ENCODE data around the gene THAP10. TPM values are rescaled to one million over a fixed set of nuclear protein-coding genes. Genes with fewer than 3 reads are reported as not detected.

Gene THAP10
- total RNA-seq, 1 experiment from 2014 or later, result 5.9 TPM

- no peak overlapping the region for H3K4me3 ChIP-seq (ENCODE audit: low read length)
- H3K9me3 ChIP-seq (ENCODE audit: low read length), result peaks cover 20% of the 10 kb centered on the region
- CTCF ChIA-PET, result no interaction called here
- BruUV-seq (replicated peaks), result no TSS peak
- TF ChIP-seq EZH2 (IDR thresholded peaks at IDR 0.05; ENCODE audit: low read length, unreplicated experiment), result no peak
- no peak for TF ChIP-seq CTCF (conservative IDR thresholded peaks at IDR 0.05; ENCODE audit: low read depth, low read length)
- TF ChIP-seq EZH2phosphoT487 (IDR thresholded peaks at IDR 0.05; ENCODE audit: borderline replicate concordance, low read length), result no peak
- no peaks in the 10 kb centered on the region for H3K27me3 ChIP-seq (ENCODE audit: low read length)
- no peaks in the 10 kb centered on the region for H4K20me1 ChIP-seq (ENCODE audit: low read length)
- H3K36me3 ChIP-seq (ENCODE audit: low read depth, low read length), result peaks cover 22% of the 10 kb centered on the region; the same call in 1 of the 2 replicates
- DNase-seq (no peak), ATAC-seq (no peak)
- no peaks in the 10 kb centered on the region for H3F3A ChIP-seq (ENCODE audit: low read length, unreplicated experiment)
- no peak overlapping the region for H3K4me2 ChIP-seq (ENCODE audit: low read length)
- H3K4me1 ChIP-seq (ENCODE audit: insufficient read depth, low read length), result peaks cover 10% of the 10 kb centered on the region
- H3K27ac ChIP-seq (ENCODE audit: low read length), result no peak overlapping the region
- H2AFZ ChIP-seq (ENCODE audit: low read length), result no peak overlapping the region
- H3K79me2 ChIP-seq (ENCODE audit: low read length), result no peaks in the 10 kb centered on the region
- intact Hi-C loops (cut with micrococcal nuclease), result no loop called here
- POLR2A ChIA-PET (ENCODE audit: unreplicated experiment), result no interaction called here
- H3K9me2 ChIP-seq (replicated peaks; ENCODE audit: low read length), result no peaks in the 10 kb centered on the region
- H3K9ac ChIP-seq (ENCODE audit: low read length), result no peak overlapping the region
These were observed 14.6 kb upstream of the THAP10 start for GRCh38 chr15:70906842-70907241.

- no peaks in the 10 kb centered on the region for H3K27me3 ChIP-seq (ENCODE audit: low read length)
- intact Hi-C loops (cut with micrococcal nuclease), result no loop called here
- H3K4me2 ChIP-seq (ENCODE audit: low read length), result peak overlapping the region; percentile 33
- CTCF ChIA-PET, result no interaction called here
- H3K79me2 ChIP-seq (ENCODE audit: low read length), result no peaks in the 10 kb centered on the region
- peak overlapping the region; percentile 88 for H3K27ac ChIP-seq (ENCODE audit: low read length)
- no peaks in the 10 kb centered on the region for H3F3A ChIP-seq (ENCODE audit: low read length, unreplicated experiment)
- POLR2A ChIA-PET (ENCODE audit: unreplicated experiment), result no interaction called here
- DNase-seq, result peak; percentile 85
- H4K20me1 ChIP-seq (ENCODE audit: low read length), result no peaks in the 10 kb centered on the region
- no peak overlapping the region for H3K4me3 ChIP-seq (ENCODE audit: low read length)
- H3K4me1 ChIP-seq (ENCODE audit: insufficient read depth, low read length), result peaks cover 17% of the 10 kb centered on the region
- H3K36me3 ChIP-seq (ENCODE audit: low read depth, low read length), result peaks cover 4% of the 10 kb centered on the region; the same call in 1 of the 2 replicates
- TF ChIP-seq EZH2phosphoT487 (IDR thresholded peaks at IDR 0.05; ENCODE audit: borderline replicate concordance, low read length) (no peak), CTCF (conservative IDR thresholded peaks at IDR 0.05; ENCODE audit: low read depth, low read length) (no peak)
- H3K9me3 ChIP-seq (ENCODE audit: low read length), result peaks cover 2% of the 10 kb centered on the region; the same call in 1 of the 2 replicates
- H3K9ac ChIP-seq (ENCODE audit: low read length), result 0 out of 2 replicates have a peak overlapping the region, but pooled peaks have one; percentile 1
- no TSS peak for BruUV-seq (replicated peaks)
- ATAC-seq, result peak; percentile 95
- H3K9me2 ChIP-seq (replicated peaks; ENCODE audit: low read length), result no peaks in the 10 kb centered on the region
- H2AFZ ChIP-seq (ENCODE audit: low read length), result peak overlapping the region; percentile 64
These were observed 9.9 kb upstream of the THAP10 start for GRCh38 chr15:70902107-70902506.

- Histone ChIP-seq H3K27ac (ENCODE audit: low read length) (peak overlapping the region; percentile 70), H3K36me3 (ENCODE audit: low read depth, low read length) (no peaks in the 10 kb centered on the region), H3K4me2 (ENCODE audit: low read length) (peak overlapping the region; percentile 81), H3K4me3 (ENCODE audit: low read length) (peak overlapping the region; percentile 80), H3K9me2 (replicated peaks; ENCODE audit: low read length) (no peaks in the 10 kb centered on the region), H3K9me3 (ENCODE audit: low read length) (no peaks in the 10 kb centered on the region), H3K79me2 (ENCODE audit: low read length) (peaks cover 33% of the 10 kb centered on the region), H3F3A (ENCODE audit: low read length, unreplicated experiment) (no peaks in the 10 kb centered on the region), H3K9ac (ENCODE audit: low read length) (peak overlapping the region; percentile 48), H4K20me1 (ENCODE audit: low read length) (no peaks in the 10 kb centered on the region), H3K4me1 (ENCODE audit: insufficient read depth, low read length) (peaks cover 19% of the 10 kb centered on the region), H2AFZ (ENCODE audit: low read length) (peak overlapping the region; percentile 87), H3K27me3 (ENCODE audit: low read length) (no peaks in the 10 kb centered on the region)
- TF ChIP-seq EZH2phosphoT487 (IDR thresholded peaks at IDR 0.05; ENCODE audit: borderline replicate concordance, low read length) (no peak), CTCF (conservative IDR thresholded peaks at IDR 0.05; ENCODE audit: low read depth, low read length) (peak; percentile 78)
- ChIA-PET CTCF (no interaction called here), POLR2A (ENCODE audit: unreplicated experiment) (interaction anchor here (0.7 kb wide), 1 partner anchor 89 kb away, joined by 11 read pairs; no protein-coding TSS in a partner anchor)
- intact Hi-C loops (cut with micrococcal nuclease), result loop anchor here (5.0 to 10.0 kb wide), 2 partner anchors 222 to 549 kb away; partner anchors contain the start of gene THSD4
- DNase-seq (peak; percentile 56), ATAC-seq (peak; percentile 54)
- TSS peak; percentile 73 for BruUV-seq (replicated peaks)
These were observed 803 bp upstream of the THAP10 start for GRCh38 chr15:70892912-70893560.
